Measurements from ENCODE around the gene CLASP1. TPM values are rescaled to one million over a fixed set of nuclear protein-coding genes. Genes with fewer than 3 reads are reported as not detected.
"Not testable (repeated sequence)": the region's sequence is repeated elsewhere in the genome, so short reads cannot be mapped to it uniquely, and the experiment has no call there.

Gene CLASP1
- total and polyA plus RNA-seq, 2 experiments from 2014 or later, result 20.1 to 37.4 TPM

GRCh38 chr2:121682396-121683298 is 33.4 kb upstream of the CLASP1 start:
- Histone ChIP-seq H3K4me1 (ENCODE audit: insufficient read depth) (no peaks in the 10 kb centered on the region), H3K36me3 (ENCODE audit: low read depth) (no peaks in the 10 kb centered on the region), H3K79me2 (ENCODE audit: insufficient read depth) (no peaks in the 10 kb centered on the region), H3K27me3 (replicated peaks; ENCODE audit: insufficient read depth) (no peaks in the 10 kb centered on the region), H2AFZ (no peak overlapping the region), H4K20me1 (ENCODE audit: insufficient read depth) (no peaks in the 10 kb centered on the region), H3F3A (ENCODE audit: insufficient read depth) (no peaks in the 10 kb centered on the region), H3K27ac (no peak overlapping the region), H3K9me2 (ENCODE audit: insufficient read depth) (no peaks in the 10 kb centered on the region), H3K4me3 (no peak overlapping the region), H3K4me2 (ENCODE audit: unreplicated experiment) (no peak overlapping the region), H3K9me3 (ENCODE audit: low read depth) (no peaks in the 10 kb centered on the region), H3K9ac (no peak overlapping the region)
- no peak for DNase-seq
- in situ Hi-C loops (cut with MboI), result no loop called here
- WGBS, 2 experiments (ENCODE audit: low coverage in 1 of 2, low lambda C conversion rate in 2 of 2, missing lambda C conversion rate in 2 of 2), result 64 to 66% methylated on average over 17 of the region's 17 CpGs
- no peak for TF ChIP-seq EZH2 (IDR thresholded peaks at IDR 0.05; ENCODE audit: insufficient read depth, poor library complexity, severe bottlenecking)
- no peak for TF ChIP-seq EZH2phosphoT487 (IDR thresholded peaks at IDR 0.05; ENCODE audit: insufficient read depth, low read depth)

DNA sequence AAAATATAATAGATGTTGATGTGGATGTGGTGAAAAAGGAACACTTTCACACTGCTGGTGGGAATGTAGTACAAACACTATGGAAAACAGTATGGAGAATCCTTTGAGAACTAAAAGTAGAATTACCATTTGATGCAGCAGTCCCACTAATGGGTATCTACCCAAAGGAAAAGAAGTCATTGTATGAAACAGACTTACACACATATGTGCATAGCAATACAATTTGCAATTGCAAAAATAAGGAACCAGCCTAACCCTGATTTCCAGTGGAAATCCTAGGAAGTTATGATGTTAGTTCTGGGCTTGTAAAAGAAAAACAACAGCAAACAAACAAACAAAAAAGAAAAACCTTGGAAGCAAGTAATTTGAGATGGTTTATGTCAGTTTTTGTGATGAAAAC is 28.6 kb upstream of the CLASP1 start:
- Histone ChIP-seq H3K9me3 (ENCODE audit: low read depth) (no peaks in the 10 kb centered on the region), H3K9ac (no peak overlapping the region)

DNA sequence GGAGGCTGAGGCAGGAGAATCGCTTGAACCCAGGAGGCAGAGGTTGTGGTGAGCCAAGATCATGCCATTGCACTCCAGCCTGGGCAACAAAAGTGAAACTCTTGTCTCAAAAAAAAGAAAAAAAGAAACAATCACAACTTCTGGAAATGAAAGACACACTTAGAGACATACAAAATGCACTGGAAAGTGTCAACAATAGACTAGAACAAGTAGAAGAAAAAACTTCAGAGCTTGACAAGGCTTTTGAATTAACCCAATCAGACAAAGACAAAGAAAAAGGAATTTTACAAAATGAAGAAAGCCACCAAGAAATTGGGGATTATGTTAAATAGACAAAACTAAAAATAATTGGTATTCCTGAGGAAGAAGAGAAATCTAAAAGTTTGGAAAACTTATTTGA is 22.4 kb upstream of the CLASP1 start:
- DNase-seq; H3K27ac ChIP-seq; H3K9ac ChIP-seq; H3K36me3 ChIP-seq (ENCODE audit: low read depth); H3K79me2 ChIP-seq (ENCODE audit: insufficient read depth); H3K4me3 ChIP-seq; H3F3A ChIP-seq (ENCODE audit: insufficient read depth); H3K9me3 ChIP-seq (ENCODE audit: low read depth); H3K4me1 ChIP-seq (ENCODE audit: insufficient read depth); H4K20me1 ChIP-seq (ENCODE audit: insufficient read depth); H2AFZ ChIP-seq; H3K27me3 ChIP-seq (replicated peaks; ENCODE audit: insufficient read depth); in situ Hi-C loops (cut with MboI); H3K9me2 ChIP-seq (ENCODE audit: insufficient read depth); H3K4me2 ChIP-seq (ENCODE audit: unreplicated experiment): not testable (repeated sequence)
- WGBS, 2 experiments (ENCODE audit: low coverage in 1 of 2, low lambda C conversion rate in 2 of 2, missing lambda C conversion rate in 2 of 2), result 88 to 100% methylated on average over 1 of the region's 1 CpG

More for the DNA sequence above, 28.6 kb upstream of the CLASP1 start:
- Histone ChIP-seq H3K4me2 (ENCODE audit: unreplicated experiment) (no peak overlapping the region), H3K79me2 (ENCODE audit: insufficient read depth) (no peaks in the 10 kb centered on the region), H4K20me1 (ENCODE audit: insufficient read depth) (no peaks in the 10 kb centered on the region), H3K4me1 (ENCODE audit: insufficient read depth) (no peaks in the 10 kb centered on the region), H3F3A (ENCODE audit: insufficient read depth) (no peaks in the 10 kb centered on the region), H3K9me2 (ENCODE audit: insufficient read depth) (no peaks in the 10 kb centered on the region), H3K27me3 (replicated peaks; ENCODE audit: insufficient read depth) (no peaks in the 10 kb centered on the region), H3K4me3 (no peak overlapping the region), H3K27ac (no peak overlapping the region), H2AFZ (no peak overlapping the region), H3K36me3 (ENCODE audit: low read depth) (no peaks in the 10 kb centered on the region)
- in situ Hi-C loops (cut with MboI), result no loop called here
- TF ChIP-seq EZH2 (IDR thresholded peaks at IDR 0.05; ENCODE audit: insufficient read depth, poor library complexity, severe bottlenecking) (no peak), EZH2phosphoT487 (IDR thresholded peaks at IDR 0.05; ENCODE audit: insufficient read depth, low read depth) (no peak)
- DNase-seq, result no peak

- no peaks in the 10 kb centered on the region for H3K79me2 ChIP-seq (ENCODE audit: insufficient read depth)
- TF ChIP-seq EZH2 (IDR thresholded peaks at IDR 0.05; ENCODE audit: insufficient read depth, poor library complexity, severe bottlenecking) (no peak), EZH2phosphoT487 (IDR thresholded peaks at IDR 0.05; ENCODE audit: insufficient read depth, low read depth) (no peak)
Observed at GRCh38 chr2:121670181-121670580, 20.9 kb upstream of the CLASP1 start.

DNA sequence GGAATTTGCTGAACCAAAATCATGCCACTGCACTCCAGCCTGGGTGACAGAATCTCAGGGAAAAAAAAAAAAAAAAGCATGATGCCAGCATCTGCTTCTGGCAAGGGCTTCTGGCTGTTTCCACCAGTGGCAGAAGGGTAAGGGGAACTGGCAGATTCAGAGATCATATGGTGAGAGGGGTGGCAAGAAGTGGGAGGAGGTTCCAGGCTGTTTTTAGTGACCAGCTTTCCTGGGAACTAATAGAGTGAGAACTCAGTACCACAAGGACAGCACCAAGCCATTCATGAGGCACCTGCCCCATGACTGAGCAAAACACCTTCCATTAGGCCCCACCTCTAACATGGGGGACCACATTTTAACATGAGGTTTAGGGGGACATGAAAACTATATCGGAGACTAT is 18.4 kb upstream of the CLASP1 start:
- Histone ChIP-seq H3K4me1 (ENCODE audit: insufficient read depth) (no peaks in the 10 kb centered on the region), H3F3A (ENCODE audit: insufficient read depth) (no peaks in the 10 kb centered on the region), H3K27ac (no peak overlapping the region), H3K4me2 (ENCODE audit: unreplicated experiment) (no peak overlapping the region), H3K27me3 (replicated peaks; ENCODE audit: insufficient read depth) (no peaks in the 10 kb centered on the region), H3K9ac (no peak overlapping the region), H3K9me3 (ENCODE audit: low read depth) (no peaks in the 10 kb centered on the region), H3K36me3 (ENCODE audit: low read depth) (no peaks in the 10 kb centered on the region), H3K79me2 (ENCODE audit: insufficient read depth) (no peaks in the 10 kb centered on the region), H3K9me2 (ENCODE audit: insufficient read depth) (no peaks in the 10 kb centered on the region), H4K20me1 (ENCODE audit: insufficient read depth) (no peaks in the 10 kb centered on the region), H2AFZ (no peak overlapping the region), H3K4me3 (no peak overlapping the region)
- TF ChIP-seq EZH2phosphoT487 (IDR thresholded peaks at IDR 0.05; ENCODE audit: insufficient read depth, low read depth), result no peak
- DNase-seq, result no peak
- in situ Hi-C loops (cut with MboI), result no loop called here
- WGBS, 2 experiments (ENCODE audit: low coverage in 1 of 2, low lambda C conversion rate in 2 of 2, missing lambda C conversion rate in 2 of 2), result 96 to 100% methylated on average over 1 of the region's 1 CpG

More at GRCh38 chr2:121670181-121670580, 20.9 kb upstream of the CLASP1 start:
- in situ Hi-C loops (cut with MboI), result no loop called here
- Histone ChIP-seq H3K9ac (no peak overlapping the region), H3K27me3 (replicated peaks; ENCODE audit: insufficient read depth) (no peaks in the 10 kb centered on the region), H3F3A (ENCODE audit: insufficient read depth) (no peaks in the 10 kb centered on the region), H4K20me1 (ENCODE audit: insufficient read depth) (no peaks in the 10 kb centered on the region), H3K4me1 (ENCODE audit: insufficient read depth) (no peaks in the 10 kb centered on the region), H3K9me2 (ENCODE audit: insufficient read depth) (no peaks in the 10 kb centered on the region), H3K4me3 (no peak overlapping the region), H3K4me2 (ENCODE audit: unreplicated experiment) (no peak overlapping the region), H3K9me3 (ENCODE audit: low read depth) (no peaks in the 10 kb centered on the region), H2AFZ (no peak overlapping the region), H3K27ac (no peak overlapping the region), H3K36me3 (ENCODE audit: low read depth) (no peaks in the 10 kb centered on the region)
- no peak for DNase-seq

Data from GM23248 (cell line).